CD4-positive, alpha-beta T cell treated with Interleukin-4 for 1 hour (primary cell): ENCODE results near the gene TBX6.

Experiments
- DNase-seq, 2 donors: peaks; one replicate each; pipeline ENCODE4 v3.0.0-alpha.2; 2020 to 2022

The TBX6 gene

GRCh38 chr16:30113711-30114333, 22.1 kb upstream of the TBX6 start:
- DNase-seq = no peak

- DNase-seq = no peak
These were observed 21.4 kb upstream of the TBX6 start, which contains the start of gene GDPD3 for GRCh38 chr16:30113031-30113710. Gene GDPD3, minus strand, starts transcription at chr16:30113537. Its CDS starts 59 bp downstream, at chr16:30113478.

GRCh38 chr16:30112197-30113030, 20.7 kb upstream of the TBX6 start:
- peak; percentile 48 to 52 for DNase-seq

GRCh38 chr16:30110661-30111060, 18.9 kb upstream of the TBX6 start:
- DNase-seq = no peak

GRCh38 chr16:30108059-30108850, 16.5 kb upstream of the TBX6 start:
- no peak for DNase-seq

- DNase-seq = no peak
These were observed 12.8 kb upstream of the TBX6 start for GRCh38 chr16:30104492-30104891.

GRCh38 chr16:30104090-30104489, 12.4 kb upstream of the TBX6 start:
- no peak for DNase-seq

GRCh38 chr16:30096862-30097563, 5.3 kb upstream of the TBX6 start:
- peak; percentile 39 to 42 for DNase-seq

- DNase-seq = peak; percentile 91
These were observed 4.6 kb upstream of the TBX6 start, which contains the start of gene YPEL3 for GRCh38 chr16:30096105-30096861. Gene YPEL3, minus strand, starts transcription at chr16:30096213. Its CDS starts 731 bp downstream, at chr16:30095482.

- DNase-seq = peak in 1 of 2 donors; percentile 14
These were observed 3.7 kb upstream of the TBX6 start for GRCh38 chr16:30095166-30096078.

- no peak for DNase-seq
These were observed 2.9 kb upstream of the TBX6 start for GRCh38 chr16:30094541-30095165.

GRCh38 chr16:30092373-30093010, 768 bp upstream of the TBX6 start:
- peak; percentile 82 to 90 for DNase-seq

- no peak for DNase-seq
These were observed 953 bp downstream of the TBX6 start for GRCh38 chr16:30090610-30091331.

GRCh38 chr16:30088832-30089624, 2.7 kb downstream of the TBX6 start:
- DNase-seq = no peak

- no peak for DNase-seq
These were observed 3.4 kb downstream of the TBX6 start for GRCh38 chr16:30088237-30088831.

GRCh38 chr16:30087181-30087898, 4.4 kb downstream of the TBX6 start:
- DNase-seq = peak in 1 of 2 donors; percentile 59
